HEK293 (cell line): ENCODE measurements around the gene PPY.
A peak's percentile ranks its signal among the peaks of the same experiment; 100 is the strongest.

Source experiments
- CTCF ChIA-PET: fragments of 350-600 bp; formaldehyde crosslinking; extraction: SDS; loops from one replicate; lab custom pipeline; 2021; ENCODE audit warnings: antibody characterized with exemption; lab: Yijun Ruan, JAX
- POLR2A ChIA-PET: fragments of 300-600 bp; formaldehyde crosslinking; extraction: SDS; loops from one replicate; lab custom pipeline; 2020; ENCODE audit warnings: antibody characterized with exemption, inconsistent platforms; lab: Yijun Ruan, JAX
- H3K27ac ChIP-seq: fragments of 200-500 bp; sonication (Bioruptor generic); 2 replicates; pipeline ENCODE4 v1.5.1; 2014; ENCODE audit warnings: low read depth, low read length, control low read depth, inconsistent platforms; ENCODE audit errors: extremely low read depth
- H3K36me3 ChIP-seq, 2 experiments: fragments of 200-500 bp in 1 of 2; sonication (Bioruptor generic) in 1 of 2; 1 replicate in 1 of 2; 2 replicates in 1 of 2; pipeline ENCODE4 v1.5.1; 2014 to 2017; ENCODE audit warnings: inconsistent platforms in 2 of 2, low read length in 2 of 2; ENCODE audit not compliant: control insufficient read depth in 2 of 2, insufficient read depth in 1 of 2
- H3K4me1 ChIP-seq: fragments of 200-500 bp; sonication (Bioruptor generic); 2 replicates; pipeline ENCODE4 v1.5.1; 2014; ENCODE audit warnings: mild to moderate bottlenecking, low read length, inconsistent platforms; ENCODE audit not compliant: control insufficient read depth, insufficient read depth
- H3K4me3 ChIP-seq: 2 replicates; pipeline ENCODE4 v1.5.1; 2011; ENCODE audit warnings: low read depth, mild to moderate bottlenecking, control low read depth, low read length, moderate library complexity
- H3K9me3 ChIP-seq: fragments of 200-500 bp; sonication (Bioruptor generic); 2 replicates; pipeline ENCODE4 v1.5.1; 2014; ENCODE audit warnings: low read depth, low read length, inconsistent platforms; ENCODE audit not compliant: control insufficient read depth, insufficient read depth
- GLIS2 ChIP-seq: fragments of 450-650 bp; formaldehyde crosslinking; IDR thresholded peaks from 2 replicates; pipeline ENCODE4 v1.5.1; 2016; ENCODE audit warnings: missing biosample characterization, missing genetic modification characterization
- YY1 ChIP-seq: fragments of 450-650 bp; formaldehyde crosslinking; IDR thresholded peaks from 2 replicates; pipeline ENCODE4 v1.5.1; 2018; ENCODE audit warnings: missing biosample characterization, missing genetic modification characterization
- ZBTB11 ChIP-seq: fragments of 450-650 bp; formaldehyde crosslinking; conservative IDR thresholded peaks from 2 replicates; pipeline ENCODE4 v1.5.1; 2016; ENCODE audit warnings: low read depth, missing biosample characterization, missing genetic modification characterization
- ZFHX2 ChIP-seq: fragments of 450-650 bp; formaldehyde crosslinking; conservative IDR thresholded peaks from 2 replicates; pipeline ENCODE4 v1.5.1; 2016; ENCODE audit warnings: missing biosample characterization, missing genetic modification characterization
- ZNF138 ChIP-seq: fragments of 450-650 bp; formaldehyde crosslinking; IDR thresholded peaks from 2 replicates; pipeline ENCODE4 v1.5.1; 2016; ENCODE audit warnings: missing biosample characterization, missing genetic modification characterization, borderline replicate concordance
- ZNF155 ChIP-seq: fragments of 450-650 bp; formaldehyde crosslinking; IDR thresholded peaks from 2 replicates; pipeline ENCODE4 v1.5.1; 2016; ENCODE audit warnings: missing biosample characterization, missing genetic modification characterization
- ZNF169 ChIP-seq: fragments of 450-650 bp; formaldehyde crosslinking; IDR thresholded peaks from 2 replicates; pipeline ENCODE4 v1.5.1; 2016; ENCODE audit warnings: missing biosample characterization, missing genetic modification characterization
- ZNF175 ChIP-seq: fragments of 450-650 bp; formaldehyde crosslinking; IDR thresholded peaks from 2 replicates; pipeline ENCODE4 v1.5.1; 2016; ENCODE audit warnings: missing biosample characterization, missing genetic modification characterization
- ZNF2 ChIP-seq: fragments of 450-650 bp; formaldehyde crosslinking; IDR thresholded peaks from 2 replicates; pipeline ENCODE4 v1.5.1; 2016; ENCODE audit warnings: missing biosample characterization, missing genetic modification characterization
- ZNF423 ChIP-seq: fragments of 450-650 bp; formaldehyde crosslinking; IDR thresholded peaks from 2 replicates; pipeline ENCODE4 v1.5.1; 2016; ENCODE audit warnings: missing biosample characterization, missing genetic modification characterization
- ZNF514 ChIP-seq: fragments of 450-650 bp; formaldehyde crosslinking; IDR thresholded peaks from 2 replicates; pipeline ENCODE4 v1.5.1; 2016; ENCODE audit warnings: missing biosample characterization, missing genetic modification characterization
- TF ChIP-seq, protein P1 (sequence below): fragments of 450-650 bp; formaldehyde crosslinking; IDR thresholded peaks from 2 replicates; pipeline ENCODE4 v1.5.1; 2016; ENCODE audit warnings: missing biosample characterization, missing genetic modification characterization
- TF ChIP-seq, protein P2 (sequence below): fragments of 450-650 bp; formaldehyde crosslinking; IDR thresholded peaks from 2 replicates; pipeline ENCODE4 v1.5.1; 2016; ENCODE audit warnings: missing biosample characterization, missing genetic modification characterization
- TF ChIP-seq, protein P3 (sequence below): fragments of 450-650 bp; formaldehyde crosslinking; IDR thresholded peaks from 2 replicates; pipeline ENCODE4 v1.5.1; 2017; ENCODE audit warnings: missing biosample characterization, missing genetic modification characterization
- TF ChIP-seq, protein P4 (sequence below): fragments of 450-650 bp; formaldehyde crosslinking; IDR thresholded peaks from 2 replicates; pipeline ENCODE4 v1.5.1; 2016; ENCODE audit warnings: missing biosample characterization, missing genetic modification characterization

The PPY gene

GRCh38 chr17:43932923-43933322 is 9.4 kb downstream of the PPY start:
- Histone ChIP-seq H3K9me3 (no peaks in the 10 kb centered on the region), H3K4me1 (no peaks in the 10 kb centered on the region), H3K36me3 (no peaks in the 10 kb centered on the region), H3K27ac (no peak overlapping the region), H3K4me3 (no peak overlapping the region)
- ChIA-PET POLR2A (no interaction called here), CTCF (interaction anchor here (1.4 to 3.1 kb wide), 3 partner anchors 11 to 87 kb away, joined by 4 to 11 read pairs (median 5); no protein-coding TSS in a partner anchor)
- TF ChIP-seq, protein P1, sequence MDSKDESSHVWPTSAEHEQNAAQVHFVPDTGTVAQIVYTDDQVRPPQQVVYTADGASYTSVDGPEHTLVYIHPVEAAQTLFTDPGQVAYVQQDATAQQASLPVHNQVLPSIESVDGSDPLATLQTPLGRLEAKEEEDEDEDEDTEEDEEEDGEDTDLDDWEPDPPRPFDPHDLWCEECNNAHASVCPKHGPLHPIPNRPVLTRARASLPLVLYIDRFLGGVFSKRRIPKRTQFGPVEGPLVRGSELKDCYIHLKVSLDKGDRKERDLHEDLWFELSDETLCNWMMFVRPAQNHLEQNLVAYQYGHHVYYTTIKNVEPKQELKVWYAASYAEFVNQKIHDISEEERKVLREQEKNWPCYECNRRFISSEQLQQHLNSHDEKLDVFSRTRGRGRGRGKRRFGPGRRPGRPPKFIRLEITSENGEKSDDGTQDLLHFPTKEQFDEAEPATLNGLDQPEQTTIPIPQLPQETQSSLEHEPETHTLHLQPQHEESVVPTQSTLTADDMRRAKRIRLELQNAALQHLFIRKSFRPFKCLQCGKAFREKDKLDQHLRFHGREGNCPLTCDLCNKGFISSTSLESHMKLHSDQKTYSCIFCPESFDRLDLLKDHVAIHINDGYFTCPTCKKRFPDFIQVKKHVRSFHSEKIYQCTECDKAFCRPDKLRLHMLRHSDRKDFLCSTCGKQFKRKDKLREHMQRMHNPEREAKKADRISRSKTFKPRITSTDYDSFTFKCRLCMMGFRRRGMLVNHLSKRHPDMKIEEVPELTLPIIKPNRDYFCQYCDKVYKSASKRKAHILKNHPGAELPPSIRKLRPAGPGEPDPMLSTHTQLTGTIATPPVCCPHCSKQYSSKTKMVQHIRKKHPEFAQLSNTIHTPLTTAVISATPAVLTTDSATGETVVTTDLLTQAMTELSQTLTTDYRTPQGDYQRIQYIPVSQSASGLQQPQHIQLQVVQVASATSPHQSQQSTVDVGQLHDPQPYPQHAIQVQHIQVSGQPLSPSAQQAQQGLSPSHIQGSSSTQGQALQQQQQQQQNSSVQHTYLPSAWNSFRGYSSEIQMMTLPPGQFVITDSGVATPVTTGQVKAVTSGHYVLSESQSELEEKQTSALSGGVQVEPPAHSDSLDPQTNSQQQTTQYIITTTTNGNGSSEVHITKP (tag by site-specific recombination): peak; percentile 93
- peak; percentile 28 for TF ChIP-seq ZFHX2 (tag by site-specific recombination)
- TF ChIP-seq, protein P2, sequence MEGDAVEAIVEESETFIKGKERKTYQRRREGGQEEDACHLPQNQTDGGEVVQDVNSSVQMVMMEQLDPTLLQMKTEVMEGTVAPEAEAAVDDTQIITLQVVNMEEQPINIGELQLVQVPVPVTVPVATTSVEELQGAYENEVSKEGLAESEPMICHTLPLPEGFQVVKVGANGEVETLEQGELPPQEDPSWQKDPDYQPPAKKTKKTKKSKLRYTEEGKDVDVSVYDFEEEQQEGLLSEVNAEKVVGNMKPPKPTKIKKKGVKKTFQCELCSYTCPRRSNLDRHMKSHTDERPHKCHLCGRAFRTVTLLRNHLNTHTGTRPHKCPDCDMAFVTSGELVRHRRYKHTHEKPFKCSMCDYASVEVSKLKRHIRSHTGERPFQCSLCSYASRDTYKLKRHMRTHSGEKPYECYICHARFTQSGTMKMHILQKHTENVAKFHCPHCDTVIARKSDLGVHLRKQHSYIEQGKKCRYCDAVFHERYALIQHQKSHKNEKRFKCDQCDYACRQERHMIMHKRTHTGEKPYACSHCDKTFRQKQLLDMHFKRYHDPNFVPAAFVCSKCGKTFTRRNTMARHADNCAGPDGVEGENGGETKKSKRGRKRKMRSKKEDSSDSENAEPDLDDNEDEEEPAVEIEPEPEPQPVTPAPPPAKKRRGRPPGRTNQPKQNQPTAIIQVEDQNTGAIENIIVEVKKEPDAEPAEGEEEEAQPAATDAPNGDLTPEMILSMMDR (tag by site-specific recombination): no peak

GRCh38 chr17:43932357-43932756 is 9.9 kb downstream of the PPY start:
- CTCF ChIA-PET: interaction anchor here (1.2 to 3.1 kb wide), 4 partner anchors 11 to 86 kb away, joined by 3 to 11 read pairs (median 4); no protein-coding TSS in a partner anchor

More at GRCh38 chr17:43932357-43932756, 9.9 kb downstream of the PPY start:
- Histone ChIP-seq H3K4me1 (no peaks in the 10 kb centered on the region), H3K4me3 (no peak overlapping the region), H3K9me3 (no peaks in the 10 kb centered on the region), H3K36me3 (no peaks in the 10 kb centered on the region), H3K27ac (no peak overlapping the region)
- no peak for TF ChIP-seq ZBTB11 (tag by site-specific recombination)
- no peak for TF ChIP-seq GLIS2 (tag by site-specific recombination)
- TF ChIP-seq ZNF514: no peak
- no peak for TF ChIP-seq YY1 (tag by site-specific recombination)
- TF ChIP-seq ZNF423 (tag by site-specific recombination): no peak
- no peak for TF ChIP-seq ZNF169
- TF ChIP-seq ZNF138 (tag by site-specific recombination): no peak
- TF ChIP-seq, protein P3, sequence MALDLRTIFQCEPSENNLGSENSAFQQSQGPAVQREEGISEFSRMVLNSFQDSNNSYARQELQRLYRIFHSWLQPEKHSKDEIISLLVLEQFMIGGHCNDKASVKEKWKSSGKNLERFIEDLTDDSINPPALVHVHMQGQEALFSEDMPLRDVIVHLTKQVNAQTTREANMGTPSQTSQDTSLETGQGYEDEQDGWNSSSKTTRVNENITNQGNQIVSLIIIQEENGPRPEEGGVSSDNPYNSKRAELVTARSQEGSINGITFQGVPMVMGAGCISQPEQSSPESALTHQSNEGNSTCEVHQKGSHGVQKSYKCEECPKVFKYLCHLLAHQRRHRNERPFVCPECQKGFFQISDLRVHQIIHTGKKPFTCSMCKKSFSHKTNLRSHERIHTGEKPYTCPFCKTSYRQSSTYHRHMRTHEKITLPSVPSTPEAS (tag by site-specific recombination): no peak
- no peak for TF ChIP-seq ZNF2 (tag by site-specific recombination)
- TF ChIP-seq, protein P4, sequence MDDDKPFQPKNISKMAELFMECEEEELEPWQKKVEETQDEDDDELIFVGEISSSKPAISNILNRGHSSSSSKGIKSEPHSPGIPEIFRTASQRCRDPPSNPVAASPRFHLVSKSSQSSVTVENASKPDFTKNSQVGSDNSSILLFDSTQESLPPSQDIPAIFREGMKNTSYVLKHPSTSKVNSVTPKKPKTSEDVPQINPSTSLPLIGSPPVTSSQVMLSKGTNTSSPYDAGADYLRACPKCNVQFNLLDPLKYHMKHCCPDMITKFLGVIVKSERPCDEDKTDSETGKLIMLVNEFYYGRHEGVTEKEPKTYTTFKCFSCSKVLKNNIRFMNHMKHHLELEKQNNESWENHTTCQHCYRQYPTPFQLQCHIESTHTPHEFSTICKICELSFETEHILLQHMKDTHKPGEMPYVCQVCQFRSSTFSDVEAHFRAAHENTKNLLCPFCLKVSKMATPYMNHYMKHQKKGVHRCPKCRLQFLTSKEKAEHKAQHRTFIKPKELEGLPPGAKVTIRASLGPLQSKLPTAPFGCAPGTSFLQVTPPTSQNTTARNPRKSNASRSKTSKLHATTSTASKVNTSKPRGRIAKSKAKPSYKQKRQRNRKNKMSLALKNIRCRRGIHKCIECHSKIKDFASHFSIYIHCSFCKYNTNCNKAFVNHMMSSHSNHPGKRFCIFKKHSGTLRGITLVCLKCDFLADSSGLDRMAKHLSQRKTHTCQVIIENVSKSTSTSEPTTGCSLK (tag by site-specific recombination): no peak
- TF ChIP-seq ZNF155 (tag by site-specific recombination): no peak
- TF ChIP-seq ZNF175 (tag by site-specific recombination): no peak
- POLR2A ChIA-PET: no interaction called here
